ENCODE data around the gene SPRYD7.
"Not testable (repeated sequence)": the region's sequence is repeated elsewhere in the genome, so short reads cannot be mapped to it uniquely, and the experiment has no call there.

Gene SPRYD7

DNA sequence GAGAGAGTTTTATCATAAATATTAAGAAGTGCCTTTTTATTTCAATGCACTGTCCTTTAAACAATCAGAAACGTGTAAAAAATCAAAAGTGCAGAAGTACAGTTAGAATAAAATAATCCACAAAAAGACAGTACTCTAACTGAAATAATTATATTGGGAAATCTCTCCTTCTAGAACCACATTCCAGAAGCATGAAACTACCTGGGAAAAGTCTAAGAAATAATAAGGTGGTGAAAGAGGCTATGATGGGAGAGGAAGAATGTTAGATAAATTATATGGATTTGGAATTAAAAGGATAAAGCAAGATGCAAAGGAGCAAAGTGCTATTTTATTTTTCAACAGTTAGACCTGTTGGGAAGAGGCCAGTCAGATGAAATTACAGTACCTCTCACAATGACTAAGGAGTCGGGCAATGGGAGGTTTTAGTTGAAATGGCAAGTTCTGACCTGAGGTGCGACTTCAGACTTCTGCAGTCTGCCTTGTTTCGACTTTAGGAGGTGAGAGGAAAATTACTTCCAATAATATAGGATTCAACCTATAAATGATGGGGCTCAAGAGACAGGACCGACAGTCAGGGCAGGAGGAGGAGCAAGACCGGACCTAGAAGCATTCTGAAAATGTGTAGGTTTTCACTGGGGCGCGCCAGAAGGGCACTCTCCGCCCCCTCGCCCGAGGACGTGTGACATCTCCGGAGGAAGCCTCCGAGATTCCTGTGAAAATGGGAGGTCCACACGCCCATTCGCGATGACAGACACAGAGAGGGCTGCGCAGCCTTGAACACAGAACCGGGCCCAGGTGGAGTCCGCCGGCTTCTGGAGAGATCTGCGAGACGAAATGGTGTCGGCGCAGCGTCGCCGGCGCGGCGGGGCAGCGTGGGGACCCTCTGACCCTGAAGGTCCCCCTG is 717 bp downstream of the SPRYD7 start:
- intact Hi-C loops (cut with DNase I), result no loop called here

DNA sequence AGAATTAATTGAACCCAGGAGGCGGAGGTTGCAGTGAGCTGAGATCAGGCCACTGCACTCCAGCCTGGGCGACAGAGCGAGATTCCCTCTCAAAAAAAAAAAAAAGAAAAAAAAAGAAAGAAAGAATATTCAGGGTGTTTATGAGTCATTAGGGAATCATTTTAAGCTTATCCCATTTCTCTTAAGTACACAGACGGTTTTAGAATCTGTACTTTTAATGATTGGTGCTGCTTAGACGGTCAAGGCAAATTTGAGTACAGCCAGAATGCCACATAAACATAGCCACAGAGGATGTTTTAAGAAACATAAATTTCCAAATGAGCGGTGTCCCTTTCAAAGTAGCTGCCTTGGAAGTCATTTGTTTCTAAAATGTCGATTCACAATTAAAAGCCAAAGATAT is 2.6 kb downstream of the SPRYD7 start:
- no peak for DNase-seq
- intact Hi-C loops (cut with DNase I), result no loop called here

More for the DNA sequence above, 717 bp downstream of the SPRYD7 start:
- peak in 30 of 42 donors; percentile 9 to 79 (median 50) for DNase-seq

DNA sequence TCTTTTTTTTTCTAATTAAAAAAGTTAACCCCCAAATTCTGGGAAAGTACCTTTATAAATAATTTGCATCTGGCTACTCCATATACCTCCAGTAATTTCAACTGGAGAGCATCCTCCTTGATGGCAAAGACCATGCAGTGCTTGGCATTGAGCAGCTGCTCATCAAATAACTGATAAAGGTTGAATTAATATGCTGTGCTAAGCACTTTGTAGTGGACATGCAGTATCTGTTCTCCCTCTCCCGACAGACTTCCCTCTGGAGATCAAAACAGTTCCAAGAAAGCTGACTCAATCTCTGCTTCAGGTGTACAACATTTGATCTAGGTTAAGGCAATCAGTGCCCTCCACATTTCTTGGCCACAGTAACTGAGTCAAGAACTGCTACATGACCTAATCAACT is 3.3 kb downstream of the SPRYD7 start:
- intact Hi-C loops (cut with DNase I), result no loop called here
- no peak for DNase-seq

DNA sequence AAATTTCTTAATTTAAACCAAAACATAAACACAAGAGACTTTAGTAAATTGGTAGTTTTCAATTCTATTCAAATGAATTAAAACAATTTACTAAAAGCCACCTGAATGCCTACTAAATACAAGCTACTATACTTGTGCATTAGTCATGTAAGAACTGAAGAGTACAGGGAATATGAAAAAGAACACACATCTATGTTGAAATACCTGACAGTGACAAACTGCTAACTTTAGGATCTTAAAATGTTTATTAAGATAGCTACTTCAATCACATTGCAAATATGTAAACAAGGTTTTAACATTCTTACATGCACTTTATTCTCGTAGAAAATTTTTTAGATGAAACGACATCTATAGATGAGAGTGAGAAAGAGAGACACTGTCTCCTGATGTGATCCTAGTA is 4.1 kb downstream of the SPRYD7 start:
- intact Hi-C loops (cut with DNase I), result no loop called here
- DNase-seq, result no peak

DNA sequence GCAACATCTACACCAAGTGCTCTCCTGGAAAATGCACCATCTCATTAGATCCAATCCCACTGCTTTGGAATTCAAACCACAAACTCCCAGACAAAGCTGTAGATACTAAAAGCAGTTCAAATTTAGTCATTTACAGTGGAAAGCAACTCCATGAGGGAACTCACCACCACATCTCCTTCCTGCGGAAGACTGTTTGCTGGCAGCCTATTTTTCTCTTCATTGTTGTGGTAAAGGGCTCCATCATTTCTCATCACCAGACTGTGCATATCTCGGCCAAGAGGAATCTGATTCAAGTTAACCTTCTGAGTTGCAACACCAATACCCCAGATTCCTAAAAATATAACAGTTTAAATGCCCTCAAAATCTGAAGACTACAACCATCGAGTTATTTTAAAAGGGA is 8.4 kb downstream of the SPRYD7 start:
- no peak for DNase-seq
- intact Hi-C loops (cut with DNase I), result no loop called here

DNA sequence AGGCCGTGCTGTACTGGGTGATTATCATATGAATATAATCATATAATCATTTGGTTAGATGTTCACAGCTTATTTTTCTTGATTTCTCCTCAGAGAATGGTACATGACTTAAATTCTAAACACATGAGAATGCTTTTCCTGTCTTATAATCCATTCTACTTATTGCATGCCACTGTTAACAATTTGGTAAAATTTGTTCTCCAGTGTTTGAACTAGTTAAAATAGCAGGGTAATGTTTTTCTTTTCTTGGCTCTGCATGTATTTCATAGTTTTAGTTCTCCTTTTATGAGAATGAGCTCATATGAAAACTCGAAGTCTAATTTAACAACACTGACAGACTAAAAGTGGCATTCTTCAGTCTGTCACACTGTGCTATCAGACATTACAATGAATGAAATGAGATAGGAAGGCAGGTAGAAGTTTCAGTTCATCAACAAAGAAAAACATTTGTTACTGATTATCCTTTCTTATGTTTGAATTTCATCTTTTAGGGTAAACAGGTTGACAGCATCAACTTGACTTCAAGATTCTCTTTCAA is 10.2 kb downstream of the SPRYD7 start:
- DNase-seq, result no peak

DNA sequence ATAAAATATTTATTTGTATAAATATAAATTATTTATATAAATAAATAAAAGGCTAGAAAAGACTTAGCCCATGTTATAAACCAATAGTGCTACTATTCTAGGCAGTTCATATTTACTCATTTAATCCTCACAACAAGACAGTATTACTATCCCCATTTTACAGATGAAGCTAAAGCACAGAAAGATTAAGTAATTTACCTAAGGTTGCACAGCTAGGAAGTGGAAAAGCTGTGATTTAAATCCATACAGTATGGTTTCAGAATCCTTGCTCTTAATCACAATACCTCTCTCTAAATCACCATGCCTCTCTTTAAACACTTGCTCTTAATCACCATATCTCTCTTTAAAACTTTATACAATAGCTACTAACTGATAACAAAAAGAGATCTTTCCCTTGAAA is 13.8 kb downstream of the SPRYD7 start:
- intact Hi-C loops (cut with DNase I), result no loop called here
- DNase-seq, result no peak

More for the DNA sequence above, 10.2 kb downstream of the SPRYD7 start:
- intact Hi-C loops (cut with DNase I), result no loop called here

DNA sequence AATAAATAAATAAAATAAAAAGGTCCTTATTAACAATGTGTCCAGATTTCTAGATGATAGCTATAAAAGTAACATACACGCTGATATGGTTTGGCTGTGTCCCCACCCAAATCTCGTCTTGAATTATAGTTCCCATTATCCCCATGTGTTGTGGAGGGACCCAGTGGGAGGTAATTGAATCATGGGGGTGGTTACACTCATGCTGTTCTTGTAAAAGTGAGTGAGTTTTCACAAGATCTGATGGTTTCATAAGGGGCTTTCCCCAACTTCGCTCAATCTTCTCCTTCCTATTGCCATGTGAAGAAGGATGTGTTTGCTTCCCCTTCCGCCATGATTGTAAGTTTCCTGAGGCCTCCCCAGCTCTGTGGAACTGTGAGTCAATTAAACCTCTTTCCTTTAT is 15.2 kb downstream of the SPRYD7 start:
- DNase-seq; intact Hi-C loops (cut with DNase I): not testable (repeated sequence)

DNA sequence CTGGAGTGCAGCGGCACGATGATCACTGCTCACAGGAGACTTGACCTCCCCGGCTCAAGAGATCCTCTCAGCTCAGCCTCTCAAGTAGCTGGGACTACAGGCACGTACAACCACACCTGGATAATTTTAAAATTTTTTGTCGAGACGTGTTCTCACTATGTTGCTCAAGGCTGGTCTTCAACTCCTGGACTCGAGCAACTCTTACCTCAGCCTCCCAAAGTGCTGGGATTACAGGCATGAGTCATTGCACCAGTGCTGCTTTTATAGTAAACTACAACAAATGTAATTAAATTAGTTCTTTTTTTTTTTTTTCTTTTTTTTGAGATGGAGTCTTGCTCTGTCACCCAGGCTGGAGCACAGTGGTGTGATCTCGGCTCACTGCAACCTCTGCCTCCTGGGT is 18.0 kb downstream of the SPRYD7 start:
- intact Hi-C loops (cut with DNase I); DNase-seq: not testable (repeated sequence)

DNA sequence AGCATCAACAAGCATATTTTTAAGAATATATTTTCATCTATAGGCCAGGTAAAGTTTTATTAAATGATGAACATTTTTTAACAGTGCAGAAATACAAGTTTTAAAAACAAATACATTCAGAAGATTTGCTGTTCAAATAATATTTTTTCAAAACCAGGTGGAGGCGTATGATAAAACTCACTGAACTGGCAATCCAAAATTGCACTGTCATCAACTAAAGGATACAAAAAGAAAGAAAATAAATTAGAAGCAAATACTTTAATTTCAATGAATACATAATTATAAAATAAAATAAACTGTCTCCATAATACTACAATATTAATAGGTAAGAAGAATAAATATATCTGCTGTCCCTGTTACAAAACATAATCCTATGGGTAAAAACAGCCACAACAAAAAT is 21.2 kb downstream of the SPRYD7 start:
- no peak for DNase-seq
- intact Hi-C loops (cut with DNase I), result no loop called here

DNA sequence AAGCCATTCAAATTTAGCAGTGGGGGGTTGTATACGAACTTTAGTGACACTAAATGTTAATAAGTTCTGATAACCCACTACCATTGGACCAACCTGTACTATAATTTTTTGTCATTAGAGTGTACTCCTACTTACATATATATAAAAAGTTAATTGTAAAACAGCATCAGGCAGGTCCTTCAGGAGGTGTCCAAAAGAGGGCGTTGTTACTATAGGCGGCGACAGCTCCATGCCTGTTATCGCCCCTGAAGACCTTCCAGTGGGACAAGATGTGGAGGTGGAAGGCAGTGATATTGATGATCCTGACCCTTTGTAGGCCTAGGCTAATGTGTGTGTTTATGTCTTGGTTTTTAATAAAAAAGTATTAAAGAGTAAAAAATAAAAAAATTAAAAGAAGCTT is 27.5 kb downstream of the SPRYD7 start:
- intact Hi-C loops (cut with DNase I), result no loop called here
- no peak for DNase-seq

DNA sequence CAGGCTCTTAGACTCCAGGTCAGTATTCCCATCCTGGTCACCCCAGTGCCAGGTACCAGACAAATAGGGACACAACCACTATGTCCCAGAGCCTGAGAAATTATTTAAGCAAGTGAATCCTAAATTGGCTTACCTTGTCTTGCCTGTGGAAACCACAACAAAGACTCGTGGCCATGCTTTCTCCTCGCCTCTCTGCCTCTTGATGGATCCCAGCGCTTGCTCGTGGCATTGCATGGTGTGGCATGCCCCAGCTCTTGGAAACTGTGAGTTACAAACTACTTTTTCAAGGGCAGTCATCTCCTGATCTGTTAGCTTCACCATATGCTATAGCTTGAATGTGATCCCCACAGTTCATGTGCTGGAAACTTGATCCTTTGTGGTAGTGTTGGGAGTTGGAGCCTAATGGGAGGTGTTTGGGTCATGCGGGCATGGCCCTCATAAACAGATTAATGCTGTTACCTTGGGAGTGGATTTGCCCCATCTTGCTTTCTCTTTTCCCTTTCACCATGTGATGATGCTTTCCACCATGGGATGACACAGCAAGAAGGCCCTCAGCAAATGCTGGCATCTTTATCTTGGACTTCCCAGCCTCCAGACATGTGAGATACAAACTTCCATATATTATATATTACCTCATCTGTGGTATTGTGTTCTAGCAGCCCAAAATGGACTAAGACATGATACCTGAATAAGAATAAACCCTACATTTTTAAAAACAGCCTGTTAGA is 31.2 kb downstream of the SPRYD7 start:
- intact Hi-C loops (cut with DNase I), result no loop called here
- DNase-seq, result no peak

DNA sequence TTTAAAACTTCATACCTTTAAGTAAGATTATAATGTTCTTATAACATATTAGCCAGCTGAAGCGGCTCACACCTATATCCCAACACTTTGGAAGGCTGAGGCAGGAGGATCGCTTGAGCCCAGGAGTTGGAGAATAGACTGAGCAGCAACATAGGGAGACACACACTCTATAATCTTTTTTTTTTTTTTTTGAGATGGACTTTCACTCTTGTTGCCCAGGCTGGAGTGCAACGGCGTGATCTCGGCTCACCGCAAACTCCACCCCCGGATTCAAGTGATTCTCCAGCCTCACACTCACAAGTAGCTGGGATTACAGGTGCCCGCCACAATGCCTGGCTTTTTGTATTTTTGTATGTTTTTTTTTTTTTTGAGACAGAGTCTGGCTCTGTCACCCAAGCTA is 37.3 kb downstream of the SPRYD7 start:
- intact Hi-C loops (cut with DNase I), result no loop called here
- no peak for DNase-seq

DNA sequence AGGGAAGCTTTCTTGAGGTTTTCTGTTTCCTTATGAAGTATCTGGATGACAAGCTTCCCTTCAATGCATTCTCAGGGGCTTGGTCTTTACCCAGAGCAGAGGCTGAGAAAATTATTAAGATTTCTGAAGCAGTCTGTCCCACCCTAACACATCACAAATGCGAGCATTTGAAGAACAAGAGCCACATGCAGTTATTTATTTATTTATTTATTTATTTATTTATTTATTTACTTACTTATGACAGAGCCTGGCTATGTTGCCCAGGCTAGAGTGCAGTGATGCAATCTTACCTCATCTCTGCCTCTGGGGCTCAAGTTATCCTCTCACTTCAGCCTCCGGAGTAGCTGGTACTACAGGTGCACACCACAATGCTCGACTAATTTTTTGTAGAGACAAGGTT is 38.4 kb downstream of the SPRYD7 start:
- no peak for DNase-seq
- intact Hi-C loops (cut with DNase I), result no loop called here

DNA sequence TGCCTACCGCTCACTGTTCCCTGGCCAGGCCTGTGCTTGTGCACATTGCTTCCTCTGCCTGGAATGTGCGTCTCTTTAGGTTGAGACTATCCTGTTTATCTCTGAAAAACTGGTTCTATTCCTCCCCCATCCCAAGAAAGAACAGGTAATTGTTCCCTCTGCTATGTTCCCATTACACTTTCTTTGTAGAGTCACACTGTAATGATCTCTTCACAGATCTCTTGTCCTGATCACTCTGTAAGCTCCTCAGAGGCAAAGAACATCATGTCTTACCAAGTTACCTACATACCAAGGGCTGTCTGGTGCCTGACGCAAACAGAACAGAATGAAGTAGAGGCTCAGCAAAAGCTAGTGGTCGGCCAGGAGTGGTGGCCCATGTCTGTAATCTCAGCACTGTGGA is 40.3 kb downstream of the SPRYD7 start:
- no peak for DNase-seq
- intact Hi-C loops (cut with DNase I), result no loop called here

DNA sequence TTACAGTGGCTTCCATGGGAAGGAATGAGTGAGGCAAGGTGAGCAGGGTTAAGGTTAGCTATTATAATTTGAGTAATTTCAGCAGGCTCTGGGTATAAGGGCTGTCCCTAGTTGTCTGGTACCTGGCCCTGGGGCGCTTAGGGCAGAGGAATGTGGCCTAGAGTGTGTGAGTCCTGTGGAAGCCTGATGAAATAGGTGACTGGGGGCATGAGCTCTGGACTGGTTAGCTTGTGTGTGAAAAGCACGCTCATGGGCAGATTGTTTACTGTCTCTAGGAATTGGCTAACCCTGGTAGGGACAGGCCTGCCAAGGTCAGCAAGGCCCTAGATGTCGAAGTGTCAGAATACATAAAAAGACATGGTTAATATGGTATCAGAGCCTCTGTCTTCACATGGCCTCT is 42.5 kb downstream of the SPRYD7 start:
- no peak for DNase-seq
- intact Hi-C loops (cut with DNase I), result no loop called here

DNA sequence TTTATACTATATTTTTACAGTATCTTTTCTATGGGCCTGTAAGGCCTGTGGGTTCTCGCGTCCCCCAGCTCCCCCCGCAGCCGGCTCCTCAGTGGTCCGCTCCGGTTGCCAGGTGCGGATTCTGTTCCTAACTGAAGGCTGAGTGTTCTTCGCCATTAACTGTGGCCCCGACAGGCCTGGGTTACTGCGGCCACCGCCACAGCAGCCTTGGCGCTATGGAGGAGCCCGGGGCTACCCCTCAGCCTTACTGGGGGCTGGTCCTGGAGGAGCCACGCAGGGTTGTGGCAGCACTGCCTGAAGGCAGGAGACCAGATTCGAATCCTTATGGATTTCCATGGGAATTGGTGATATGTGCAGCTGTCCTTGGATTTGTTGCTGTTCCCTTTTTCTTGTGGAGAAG is 45.8 kb downstream of the SPRYD7 start:
- intact Hi-C loops (cut with DNase I), result no loop called here

DNA sequence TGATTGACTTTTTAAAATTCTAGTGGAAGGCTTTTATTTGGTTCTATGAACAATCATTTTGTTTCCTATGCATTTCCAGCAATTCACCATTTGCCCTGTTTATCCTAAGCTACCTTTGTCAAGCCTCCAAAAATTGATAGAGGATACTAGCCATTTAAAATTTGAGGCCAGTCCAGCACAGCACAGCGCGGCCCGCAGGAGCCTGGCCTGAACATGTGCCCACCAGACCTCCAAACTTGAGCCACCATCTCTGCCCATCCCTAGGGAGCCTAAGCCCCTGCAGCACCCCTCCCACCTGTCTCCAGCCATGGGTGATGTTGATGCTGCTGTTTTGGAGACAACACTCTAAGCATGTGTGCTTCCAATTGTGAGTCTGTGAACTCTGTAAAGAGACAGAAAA is 57.5 kb downstream of the SPRYD7 start:
- no peak for DNase-seq
- intact Hi-C loops (cut with DNase I), result no loop called here

More for the DNA sequence above, 45.8 kb downstream of the SPRYD7 start:
- DNase-seq, result no peak

DNA sequence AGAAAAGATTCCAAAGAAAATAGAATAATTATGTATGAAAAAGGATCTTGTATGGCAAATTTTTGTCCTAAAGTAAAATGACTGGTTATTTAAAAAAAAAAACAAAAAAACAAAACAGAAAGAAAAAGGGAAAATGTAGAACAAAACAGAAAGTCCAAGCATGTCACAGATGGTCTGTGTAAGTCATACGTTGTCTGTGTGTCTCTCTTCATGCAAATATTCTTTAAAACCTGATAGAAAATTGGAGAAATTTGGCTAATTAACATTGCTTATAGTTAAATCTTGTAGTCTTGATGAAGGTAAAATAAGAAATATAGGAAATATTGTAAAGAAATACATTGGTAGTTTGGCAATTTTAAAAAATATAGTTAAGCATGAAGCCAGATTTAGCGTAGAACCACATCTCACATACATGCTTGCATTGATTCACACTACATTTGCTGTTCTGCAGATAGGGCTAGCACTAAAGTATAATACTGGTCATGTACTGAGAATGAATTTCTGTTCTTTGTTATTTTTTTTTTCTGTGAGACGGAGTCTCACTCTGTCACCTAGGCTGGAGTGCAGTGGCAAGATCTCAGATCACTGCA is 58.4 kb downstream of the SPRYD7 start:
- DNase-seq, result no peak
- intact Hi-C loops (cut with DNase I), result no loop called here

DNA sequence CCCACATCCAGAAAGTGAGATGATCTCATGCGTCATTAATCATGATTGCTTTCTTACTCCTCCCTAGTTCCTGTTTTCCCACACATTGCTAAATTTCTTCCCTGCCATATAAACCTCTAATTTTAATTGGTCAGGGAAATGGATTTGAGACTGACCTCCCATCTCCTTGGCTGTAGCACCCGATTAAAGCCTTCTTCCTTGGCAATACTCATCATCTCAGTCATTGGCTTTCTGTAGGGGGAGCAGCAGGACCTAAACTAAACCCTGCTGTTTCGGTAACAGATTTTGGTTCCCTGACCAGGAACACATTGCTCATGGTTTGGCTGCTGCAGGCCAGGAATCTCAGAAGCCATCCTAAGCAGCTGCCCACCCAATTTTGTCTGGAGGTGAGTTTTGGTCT is 61.7 kb downstream of the SPRYD7 start:
- no peak for DNase-seq
- intact Hi-C loops (cut with DNase I), result no loop called here
